Measurements from ENCODE around the gene C13orf42.

The C13orf42 gene

GRCh38 chr13:51065372-51066090 is 45.5 kb downstream of the C13orf42 start:
- no peak for DNase-seq

- no peak for DNase-seq
These were observed 46.3 kb downstream of the C13orf42 start for GRCh38 chr13:51064753-51065152.

- DNase-seq = no peak
These were observed 47.2 kb downstream of the C13orf42 start for GRCh38 chr13:51063909-51064308.

- DNase-seq = peak; percentile 22
These were observed 52.5 kb downstream of the C13orf42 start for GRCh38 chr13:51058461-51059167.

- no peak for DNase-seq
These were observed 53.2 kb downstream of the C13orf42 start for GRCh38 chr13:51057906-51058305.

GRCh38 chr13:51057001-51057400 is 54.1 kb downstream of the C13orf42 start:
- no peak for DNase-seq

GRCh38 chr13:51052581-51052980 is 58.5 kb downstream of the C13orf42 start:
- DNase-seq = peak; percentile 5

- peak; percentile 25 for DNase-seq
These were observed 60.8 kb downstream of the C13orf42 start for GRCh38 chr13:51050021-51050830.

- no peak for DNase-seq
These were observed 62.5 kb downstream of the C13orf42 start for GRCh38 chr13:51048616-51049015.

GRCh38 chr13:51048166-51048461 is 63.0 kb downstream of the C13orf42 start:
- DNase-seq = no peak

GRCh38 chr13:51047434-51048165 is 63.5 kb downstream of the C13orf42 start:
- no peak for DNase-seq

GRCh38 chr13:51045451-51045850 is 65.6 kb downstream of the C13orf42 start:
- DNase-seq = no peak

- no peak for DNase-seq
These were observed 66.9 kb downstream of the C13orf42 start for GRCh38 chr13:51044023-51044665.

- no peak for DNase-seq
These were observed 67.8 kb downstream of the C13orf42 start for GRCh38 chr13:51043310-51043709.

- no peak for DNase-seq
These were observed 69.4 kb downstream of the C13orf42 start for GRCh38 chr13:51041710-51042109.

- DNase-seq = no peak
These were observed 69.9 kb downstream of the C13orf42 start for GRCh38 chr13:51041126-51041525.

GRCh38 chr13:51040431-51040830 is 70.6 kb downstream of the C13orf42 start:
- no peak for DNase-seq

- no peak for DNase-seq
These were observed 74.7 kb downstream of the C13orf42 start for GRCh38 chr13:51036418-51036817.

GRCh38 chr13:51035978-51036377 is 75.1 kb downstream of the C13orf42 start:
- DNase-seq = no peak

- no peak for DNase-seq
These were observed 75.6 kb downstream of the C13orf42 start for GRCh38 chr13:51035469-51035868.

GRCh38 chr13:51034906-51035305 is 76.2 kb downstream of the C13orf42 start:
- no peak for DNase-seq
